OCI-LY1 (cell line): ENCODE results near the gene GJA5.

ENCODE experiments used
- CTCF ChIP-seq: fragments of 200-600 bp; sonication (generic), shearing (Covaris generic); IDR thresholded peaks from 2 replicates; pipeline ENCODE4 v1.5.1; 2017; ENCODE audit warnings: mild to moderate bottlenecking, antibody characterized with exemption, low read length, moderate library complexity, mixed read lengths
- EZH2 ChIP-seq: fragments of 200-600 bp; sonication (generic), shearing (Covaris generic); IDR thresholded peaks from 2 replicates; pipeline ENCODE4 v1.8.0; 2017; ENCODE audit warnings: borderline replicate concordance, mixed run types, mild to moderate bottlenecking, antibody characterized with exemption, low read length, moderate library complexity, mixed read lengths

GRCh38 chr1:147745271-147745670, 15.1 kb downstream of the GJA5 start:
- TF ChIP-seq CTCF: no peak
- no peak for TF ChIP-seq EZH2
